ENCODE data around the gene MYD88.
A peak's percentile ranks its signal among the peaks of the same experiment; 100 is the strongest.

GRCh38 chr3:38117748-38118420, 20.6 kb upstream of the MYD88 start:
- TF ChIP-seq CTCF (IDR thresholded peaks at IDR 0.05) (peak; percentile 31 to 87 (median 70)), POLR2A (IDR thresholded peaks at IDR 0.05) (no peak)
